NCI-H446 treated with DMSO at 0.1 percent for 48 hours (cell line): ENCODE data around the gene FAN1.
A peak's percentile ranks its signal among the peaks of the same experiment; 100 is the strongest.
"Not testable (repeated sequence)": the region's sequence is repeated elsewhere in the genome, so short reads cannot be mapped to it uniquely, and the experiment has no call there.

Experiments
- DNase-seq: peaks from one replicate; lab custom pipeline; 2025; lab: John Stamatoyannopoulos, UW

Gene FAN1

DNA sequence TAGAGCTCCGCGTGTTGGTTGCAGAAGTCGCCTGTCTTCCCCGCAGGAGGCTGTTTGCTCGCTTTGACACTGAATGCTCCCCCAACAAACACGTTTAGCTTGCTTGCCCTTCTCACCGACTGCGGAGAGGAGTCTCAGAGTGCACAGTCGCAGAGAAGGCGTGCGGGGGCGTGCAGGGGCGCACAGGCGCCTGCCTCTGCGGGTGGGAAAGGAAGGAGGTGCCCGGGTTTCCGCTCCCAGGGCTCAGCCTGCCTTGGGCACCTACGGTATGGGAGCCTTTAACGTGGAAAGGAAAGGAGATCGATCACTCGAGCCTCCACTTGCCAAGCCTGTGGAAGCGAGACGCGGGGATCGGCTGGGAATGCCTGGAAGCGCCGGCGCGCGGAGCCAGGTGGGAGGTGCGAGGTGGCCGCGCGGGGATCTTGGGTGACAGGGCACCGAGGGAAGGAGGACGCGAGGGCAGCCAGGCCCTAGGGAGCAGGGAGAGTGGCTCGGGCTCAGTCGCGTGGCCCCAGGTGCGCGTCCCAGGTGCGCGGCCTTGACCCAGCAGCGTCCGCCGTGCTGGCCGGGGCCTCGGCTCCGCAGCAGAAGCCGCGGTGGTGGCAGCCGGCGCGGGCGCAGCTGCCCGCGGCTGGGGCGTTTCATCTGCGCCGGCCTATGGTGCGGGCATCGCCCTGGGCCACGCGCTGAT, at the start of gene FAN1:
TSS of gene FAN1 (plus strand) at position 419 of the 691 bp plus-strand sequence. CDS start 749 bp downstream, outside the sequence.
- DNase-seq, result peak; percentile 53

DNA sequence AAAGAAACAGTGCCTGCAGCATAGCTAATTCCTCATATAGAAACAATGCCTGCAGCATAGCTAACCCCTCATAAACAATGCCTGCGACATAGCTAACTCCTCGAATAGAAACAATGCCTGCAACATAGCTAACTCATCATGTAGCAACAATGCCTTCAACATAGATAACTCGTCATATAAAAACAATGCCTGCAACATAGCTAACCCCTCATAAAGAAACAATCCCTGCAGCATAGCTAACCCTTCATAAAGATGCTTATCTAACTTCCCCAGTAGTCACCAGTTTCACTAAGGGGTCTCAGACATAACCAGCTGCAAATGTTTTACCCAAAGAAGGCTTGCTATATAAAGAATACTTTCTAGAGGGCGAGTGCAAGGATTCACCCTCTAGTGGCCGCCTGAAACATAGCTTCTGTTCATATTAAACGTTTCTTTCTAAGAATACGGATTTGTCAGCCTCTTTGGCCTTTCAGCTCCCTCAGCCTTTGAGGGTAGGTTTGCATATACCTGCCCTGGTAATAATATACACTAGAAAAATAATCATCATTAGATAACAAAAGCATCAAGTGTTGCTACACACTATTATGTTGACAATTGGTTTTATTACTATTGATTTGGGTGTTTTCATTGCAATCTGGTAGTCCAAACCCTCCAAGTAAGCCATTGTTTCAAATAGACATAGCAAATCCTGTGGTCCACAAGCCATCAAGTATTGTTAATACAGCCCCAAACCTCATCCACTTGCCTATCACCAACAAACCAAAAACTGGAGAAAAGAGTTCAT, 44.4 kb upstream of the FAN1 start:
- DNase-seq, result no peak

DNA sequence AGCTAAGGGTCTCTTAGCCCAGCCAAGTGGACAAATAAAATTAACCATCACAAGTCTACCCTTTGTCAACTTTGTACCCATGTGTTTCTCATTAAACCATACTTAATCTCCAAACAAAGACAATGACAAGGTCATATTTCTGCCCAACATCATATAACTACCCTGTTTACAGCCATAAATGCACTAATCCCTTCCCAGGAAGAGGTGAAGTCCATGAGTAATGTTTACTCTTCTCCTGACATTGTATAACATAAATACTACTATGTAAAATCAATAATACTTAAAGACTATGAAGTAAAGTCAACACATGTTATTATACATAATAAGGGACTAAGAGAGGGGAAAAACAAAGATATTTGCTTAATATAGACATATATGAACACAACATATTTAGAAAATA, 38.5 kb upstream of the FAN1 start:
- DNase-seq, result no peak

DNA sequence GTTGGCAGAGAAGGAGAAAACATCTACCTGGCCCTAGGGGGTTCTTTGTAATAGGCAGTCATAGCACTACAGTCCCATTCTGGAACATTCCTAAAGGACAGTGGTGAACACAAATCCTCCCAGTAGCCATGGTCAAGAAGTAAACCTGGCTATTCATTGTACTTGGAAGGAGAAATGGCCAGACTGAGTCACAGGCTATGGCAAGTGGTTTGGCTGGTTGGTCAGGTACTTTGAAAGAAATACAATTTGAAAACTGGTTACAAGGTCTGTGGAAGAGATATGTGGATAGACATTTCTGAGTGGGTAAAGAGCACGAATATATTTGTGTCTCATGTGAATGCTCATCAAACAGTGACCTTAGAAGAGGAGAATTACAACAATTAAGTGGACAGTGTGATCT, 33.0 kb upstream of the FAN1 start:
- DNase-seq, result no peak

DNA sequence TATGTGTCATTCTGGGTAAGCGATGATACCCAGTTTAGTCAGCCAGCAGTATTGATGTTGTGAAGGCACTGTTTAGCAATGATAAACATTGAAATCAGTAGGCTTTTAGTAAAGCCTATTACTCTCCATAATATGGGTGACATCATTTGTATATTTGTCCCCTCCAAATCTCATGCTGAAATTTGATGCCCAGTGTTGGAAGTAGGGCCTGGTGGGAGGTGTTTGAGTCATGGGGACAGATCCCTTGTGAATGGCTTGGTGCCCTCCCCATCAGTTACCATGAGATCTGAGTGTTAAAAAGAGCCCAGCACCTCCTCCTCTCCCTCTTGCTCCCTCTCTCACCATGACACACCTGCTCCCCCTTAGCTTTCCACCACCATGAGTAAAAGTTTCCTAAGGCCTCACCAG, 31.4 kb upstream of the FAN1 start:
- no peak for DNase-seq

DNA sequence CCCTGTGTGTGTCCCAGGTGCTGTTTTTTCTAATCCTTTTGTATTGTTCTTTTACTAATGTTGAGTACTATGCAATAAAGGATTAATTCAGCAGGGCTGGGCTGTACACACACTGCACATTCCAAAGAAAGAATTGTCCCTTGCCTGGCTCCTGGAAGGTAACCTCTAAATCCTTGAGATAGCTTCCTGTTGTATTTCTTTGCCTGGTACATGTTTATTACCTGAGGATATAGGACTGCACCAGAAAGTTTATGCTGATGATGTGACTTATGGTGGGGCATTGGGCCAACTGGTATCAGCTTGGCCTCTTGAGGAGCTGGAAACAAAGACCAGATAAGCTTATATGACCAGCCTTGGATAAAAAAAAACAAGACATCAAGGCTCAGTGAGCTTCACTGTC, 26.6 kb upstream of the FAN1 start:
- DNase-seq, result no peak

DNA sequence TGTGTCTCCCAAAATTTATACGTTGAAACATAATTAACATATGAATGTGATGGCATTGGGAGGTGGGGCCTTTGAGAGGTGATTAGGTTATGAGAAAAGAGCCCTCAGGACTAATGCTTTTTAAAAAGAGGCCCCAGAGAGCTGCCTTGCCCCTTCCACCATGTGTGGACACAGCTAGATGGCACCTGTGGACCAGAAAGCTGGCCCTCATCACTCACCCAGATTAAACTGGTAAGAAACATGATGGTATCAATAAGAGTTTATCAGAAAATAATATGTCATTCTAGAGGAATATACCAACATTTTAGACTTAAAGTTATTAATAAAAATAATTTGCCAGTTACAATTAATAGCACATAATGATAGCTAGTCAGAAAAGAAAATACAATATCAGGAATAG, 25.2 kb upstream of the FAN1 start:
- no peak for DNase-seq

DNA sequence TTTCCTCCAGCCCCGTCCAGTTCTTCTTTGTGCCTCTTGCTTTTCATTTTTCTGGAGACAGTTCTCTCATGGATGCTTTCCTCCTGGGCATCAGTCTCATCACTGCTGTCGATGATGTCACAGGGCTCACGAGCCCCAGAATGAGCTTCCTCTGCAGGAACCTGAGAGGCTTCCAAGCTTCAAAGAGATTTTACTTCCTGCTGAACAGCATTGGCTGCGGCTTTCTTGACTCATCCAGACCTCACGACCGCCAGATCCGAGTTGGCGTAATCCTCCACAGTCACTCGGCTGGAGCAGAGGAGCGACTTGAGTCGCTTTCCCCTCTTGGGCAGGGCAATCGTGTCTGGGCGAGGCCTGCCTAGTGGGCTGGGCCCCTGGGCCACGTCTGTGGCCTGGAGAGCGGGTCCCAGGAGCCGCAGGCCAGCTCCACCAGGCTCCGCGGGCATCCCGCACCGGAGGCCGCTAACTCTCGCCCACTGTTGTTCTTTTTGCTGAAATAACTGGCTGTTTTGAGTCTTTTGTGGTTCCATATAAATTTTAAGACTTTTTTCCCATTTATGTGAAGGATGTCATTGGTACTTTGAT, 20.8 kb upstream of the FAN1 start:
- no peak for DNase-seq

DNA sequence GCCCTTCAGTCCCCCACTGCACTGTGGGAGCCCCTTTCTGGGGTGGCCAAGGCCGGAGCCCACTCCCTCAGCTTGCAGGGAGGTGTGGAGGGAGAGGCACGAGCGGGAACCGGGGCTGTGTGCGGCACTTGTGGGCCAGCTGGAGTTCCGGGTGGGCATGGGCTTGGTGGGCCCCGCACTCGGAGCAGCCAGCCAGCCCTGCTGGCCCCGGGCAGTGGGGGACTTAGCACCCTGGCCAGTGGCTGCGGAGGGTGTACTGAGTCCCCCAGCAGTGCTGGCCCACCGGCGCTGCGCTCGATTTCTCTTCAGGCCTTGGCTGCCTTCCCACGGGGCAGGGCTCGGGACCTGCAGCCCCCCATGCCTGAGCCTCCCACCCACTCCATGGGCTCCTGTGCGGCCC, 20.0 kb upstream of the FAN1 start:
- not testable (repeated sequence) for DNase-seq

DNA sequence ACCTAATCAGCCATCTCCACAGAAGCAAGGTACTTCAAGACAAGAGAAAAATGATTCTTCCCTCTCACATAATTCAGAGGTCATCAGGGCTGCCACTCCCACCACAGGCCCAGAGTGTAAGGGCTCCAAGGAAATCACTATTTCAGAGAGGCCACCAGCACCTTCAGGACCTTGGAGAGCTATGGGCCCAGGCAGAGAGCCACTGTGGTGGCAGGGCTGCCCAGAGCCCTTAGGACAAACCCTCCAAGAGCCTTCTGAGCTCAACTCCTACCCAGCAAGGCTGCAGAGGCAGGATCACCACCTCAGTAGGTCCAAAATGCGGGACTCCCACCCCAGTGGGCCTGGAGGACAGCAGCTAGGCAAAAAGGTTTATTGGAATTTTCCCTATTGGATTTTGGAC, 17.9 kb upstream of the FAN1 start:
- no peak for DNase-seq

DNA sequence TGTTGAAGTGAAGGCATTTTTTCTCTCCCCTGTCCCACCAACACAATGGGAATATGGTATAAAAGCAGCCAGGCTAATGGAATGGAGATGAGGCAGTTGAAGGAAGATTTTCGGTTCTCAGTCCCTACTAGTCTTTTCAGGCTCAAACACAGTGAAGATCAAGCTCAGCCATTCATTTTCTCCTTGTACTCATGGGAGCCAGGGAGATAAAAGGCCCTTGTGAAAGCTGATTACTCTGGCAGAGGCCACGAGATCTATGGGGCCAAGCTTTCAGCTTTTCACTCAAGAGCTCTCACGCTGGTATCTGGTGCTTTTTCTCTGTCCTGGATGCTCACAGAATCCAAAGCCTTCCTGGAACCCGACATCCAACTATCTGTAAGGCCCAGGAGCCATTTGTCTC, 14.5 kb upstream of the FAN1 start:
- DNase-seq, result no peak

DNA sequence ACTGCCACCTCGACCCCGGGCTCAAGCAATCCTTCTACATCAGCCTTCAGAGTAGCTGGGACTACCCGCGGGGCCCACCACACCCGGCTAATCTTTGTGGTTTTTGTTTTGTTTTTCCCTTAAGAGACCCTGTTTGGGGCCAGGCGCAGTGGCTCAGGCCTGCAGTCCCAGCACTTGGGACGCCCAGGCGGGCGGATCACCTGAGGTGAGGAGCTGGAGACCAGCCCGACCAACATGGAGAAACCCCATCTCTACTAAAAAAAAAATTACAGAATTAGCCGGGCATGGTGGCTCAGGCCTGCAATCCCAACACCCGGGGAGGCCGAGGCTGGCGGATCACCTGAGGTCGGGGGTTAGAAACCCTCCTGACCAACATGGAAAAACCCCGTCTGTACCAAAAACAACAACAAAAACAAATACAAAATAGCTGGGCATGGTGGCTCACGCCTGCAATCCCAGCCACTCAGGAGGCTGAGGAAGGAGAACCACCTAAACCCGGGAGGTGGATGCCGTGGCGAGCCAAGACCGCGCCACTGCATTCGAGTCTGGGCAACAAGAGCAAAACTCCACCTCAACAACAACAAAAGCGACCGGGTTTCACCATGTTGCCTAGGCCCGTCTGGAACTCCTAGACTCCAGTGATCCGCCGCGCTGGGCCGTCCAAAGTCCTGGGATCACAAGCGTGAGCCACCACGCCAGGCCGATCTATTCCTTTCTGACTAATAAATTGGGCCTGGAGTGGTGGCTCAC, 8.1 kb upstream of the FAN1 start:
- no peak for DNase-seq

DNA sequence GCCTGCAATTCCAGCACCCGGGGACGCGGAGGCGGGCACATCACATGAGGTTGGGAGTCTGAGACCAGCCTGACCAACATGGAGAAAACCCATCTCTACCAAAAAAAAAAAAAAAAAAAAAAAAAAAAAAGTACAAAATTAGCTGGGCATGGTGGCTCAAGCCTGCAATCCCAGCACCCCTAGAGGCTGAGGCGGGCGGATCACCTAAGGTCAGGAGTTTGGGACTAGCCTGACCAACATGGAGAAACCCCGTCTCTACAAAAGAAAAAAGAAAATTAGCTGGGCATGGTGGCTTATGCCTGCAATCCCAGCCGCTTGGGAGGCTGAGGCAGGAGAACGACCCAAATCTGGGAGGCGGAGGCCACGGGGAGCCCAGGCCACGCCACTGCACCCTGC, 7.5 kb upstream of the FAN1 start:
- DNase-seq, result no peak

DNA sequence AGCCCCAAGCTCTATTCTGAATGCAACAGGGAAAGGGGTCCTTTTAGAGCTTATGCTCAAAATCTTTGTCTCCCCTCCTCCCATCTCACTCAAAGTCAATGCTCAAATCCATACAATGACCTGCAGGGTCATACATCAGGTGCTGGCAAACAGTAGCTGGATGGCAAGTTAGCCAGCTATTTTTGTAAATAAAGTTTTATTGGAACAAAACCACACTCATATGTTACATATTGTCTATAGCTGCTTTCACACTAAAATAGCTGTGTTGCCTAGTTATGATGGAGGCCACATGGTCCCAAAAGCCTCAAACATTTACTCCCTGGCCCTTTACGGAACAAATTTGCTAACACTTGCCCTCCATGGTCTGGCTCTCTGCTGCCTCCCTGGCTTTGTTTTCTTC, 1.8 kb upstream of the FAN1 start:
- DNase-seq, result no peak

DNA sequence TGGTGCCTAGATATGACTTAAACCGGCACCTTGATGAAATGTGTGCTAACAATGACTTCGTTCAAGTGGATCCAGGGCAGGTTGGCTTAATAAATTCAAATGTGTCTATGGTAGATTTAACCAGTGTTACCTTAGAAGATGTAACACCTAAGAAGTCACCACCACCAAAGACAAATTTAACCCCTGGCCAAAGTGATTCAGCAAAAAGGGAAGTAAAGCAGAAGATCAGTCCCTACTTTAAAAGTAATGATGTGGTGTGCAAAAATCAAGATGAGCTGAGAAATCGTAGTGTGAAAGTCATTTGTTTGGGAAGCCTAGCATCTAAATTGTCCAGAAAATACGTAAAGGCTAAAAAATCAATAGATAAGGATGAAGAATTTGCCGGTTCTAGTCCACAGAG, 1.1 kb downstream of the FAN1 start:
- no peak for DNase-seq

DNA sequence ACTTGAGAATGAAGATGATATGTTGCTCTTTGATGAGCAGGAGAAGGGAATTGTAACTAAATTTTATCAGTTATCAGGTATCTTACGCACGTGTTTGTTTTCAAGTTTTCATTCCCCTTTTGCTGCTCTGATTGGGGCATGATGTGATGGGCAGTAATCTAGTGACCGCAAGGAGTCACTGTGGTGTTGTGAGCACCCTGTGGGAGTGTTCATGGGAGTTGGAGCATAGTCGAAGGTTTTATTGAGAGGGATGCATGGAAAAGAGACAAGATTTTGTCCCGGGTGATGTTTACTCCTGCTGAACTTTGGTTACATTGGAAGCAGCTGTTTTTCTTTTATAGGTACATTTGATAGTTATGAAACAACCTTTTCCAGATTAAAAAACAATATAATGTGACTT, 2.1 kb downstream of the FAN1 start:
- DNase-seq, result no peak

DNA sequence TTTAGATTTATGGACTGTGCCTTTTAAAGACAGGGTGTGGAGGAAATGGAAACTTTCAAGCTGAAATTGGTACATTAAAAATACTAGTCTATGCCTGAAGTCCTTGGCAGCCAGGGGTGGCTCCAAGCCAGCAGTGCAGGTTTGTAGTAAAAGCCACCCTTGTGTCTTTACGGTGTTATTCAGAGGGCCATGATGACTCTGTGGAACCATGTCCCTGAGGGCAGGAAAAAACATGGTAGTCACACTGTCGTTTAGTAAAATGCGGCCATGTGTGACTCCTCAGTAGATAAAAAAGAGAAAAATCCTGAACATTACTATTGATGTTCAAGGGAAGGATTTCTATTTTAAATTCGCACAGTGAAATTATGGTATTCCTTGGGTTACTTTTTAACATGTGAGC, 2.7 kb downstream of the FAN1 start:
- no peak for DNase-seq

DNA sequence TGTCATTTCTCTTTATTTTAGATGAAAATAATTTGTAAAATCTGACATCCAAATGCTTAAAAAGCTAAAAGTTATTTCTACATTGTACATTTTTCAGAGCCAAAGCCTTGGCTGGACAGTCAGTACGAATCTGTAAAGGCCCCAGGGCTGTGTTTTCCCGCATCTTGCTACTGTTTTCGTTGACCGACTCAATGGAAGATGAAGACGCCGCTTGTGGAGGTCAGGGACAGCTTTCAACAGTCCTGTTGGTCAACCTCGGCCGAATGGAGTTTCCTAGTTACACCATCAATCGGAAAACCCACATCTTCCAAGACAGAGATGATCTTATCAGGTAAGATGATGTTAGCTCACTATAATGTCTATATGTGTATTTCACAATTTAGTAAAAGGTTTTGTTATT, 10.0 kb downstream of the FAN1 start:
- DNase-seq, result no peak

DNA sequence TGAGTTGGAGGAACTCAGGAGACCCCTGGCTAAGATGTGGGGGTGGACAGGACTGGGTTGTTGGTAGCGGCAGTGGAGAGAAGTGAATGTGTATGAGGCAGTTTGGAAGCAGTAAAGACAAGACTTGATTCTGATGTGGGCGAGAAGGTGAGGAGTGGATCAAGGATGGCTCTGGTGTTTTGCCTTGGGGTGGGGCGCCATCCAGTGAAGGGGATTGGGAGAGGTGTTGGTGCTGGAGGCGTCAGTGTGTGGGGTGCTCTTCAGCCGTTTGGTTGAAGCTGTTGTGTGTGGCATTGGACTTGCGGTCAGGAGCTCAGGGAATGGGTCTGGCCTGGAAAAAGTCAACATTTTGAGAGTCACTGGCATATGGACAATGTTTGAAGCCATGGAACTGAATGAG, 13.3 kb downstream of the FAN1 start:
- DNase-seq, result no peak

DNA sequence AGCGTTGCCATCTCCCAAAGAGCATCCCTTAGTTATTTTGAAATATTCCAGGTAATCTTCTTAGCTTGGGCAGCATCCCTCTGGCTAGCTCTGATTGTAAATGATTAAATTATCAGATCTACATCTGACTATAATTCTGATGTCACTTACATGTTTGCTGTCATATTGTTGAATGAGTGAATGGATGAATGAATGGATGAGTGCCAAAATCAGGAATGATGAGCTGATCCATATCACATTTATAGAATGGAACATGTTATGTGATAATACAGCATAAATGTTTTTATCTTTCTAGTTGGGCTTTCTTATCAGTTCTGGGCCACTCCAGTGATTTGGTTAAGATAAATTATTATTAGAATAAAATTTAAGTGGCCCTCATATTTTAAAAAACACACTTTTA, 14.0 kb downstream of the FAN1 start:
- no peak for DNase-seq

DNA sequence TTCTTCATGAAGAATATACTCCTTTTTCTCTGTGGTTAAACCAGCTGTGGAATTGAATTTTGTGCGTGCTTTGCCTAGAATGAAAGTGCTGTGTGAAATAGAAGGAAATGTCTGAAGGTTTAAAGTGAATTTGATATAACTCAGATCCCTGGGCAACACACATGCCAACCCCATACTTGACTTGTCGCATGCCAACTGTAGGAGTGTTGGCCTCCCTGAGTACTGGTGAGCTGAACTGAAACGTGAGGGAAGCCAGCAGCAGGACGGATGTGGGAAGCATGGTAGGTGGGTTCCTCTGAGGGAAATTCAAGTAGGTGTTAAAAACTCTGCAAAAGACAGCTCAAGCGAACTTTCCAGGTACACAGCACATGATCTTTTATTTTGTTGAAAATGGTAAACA, 14.7 kb downstream of the FAN1 start:
- no peak for DNase-seq

DNA sequence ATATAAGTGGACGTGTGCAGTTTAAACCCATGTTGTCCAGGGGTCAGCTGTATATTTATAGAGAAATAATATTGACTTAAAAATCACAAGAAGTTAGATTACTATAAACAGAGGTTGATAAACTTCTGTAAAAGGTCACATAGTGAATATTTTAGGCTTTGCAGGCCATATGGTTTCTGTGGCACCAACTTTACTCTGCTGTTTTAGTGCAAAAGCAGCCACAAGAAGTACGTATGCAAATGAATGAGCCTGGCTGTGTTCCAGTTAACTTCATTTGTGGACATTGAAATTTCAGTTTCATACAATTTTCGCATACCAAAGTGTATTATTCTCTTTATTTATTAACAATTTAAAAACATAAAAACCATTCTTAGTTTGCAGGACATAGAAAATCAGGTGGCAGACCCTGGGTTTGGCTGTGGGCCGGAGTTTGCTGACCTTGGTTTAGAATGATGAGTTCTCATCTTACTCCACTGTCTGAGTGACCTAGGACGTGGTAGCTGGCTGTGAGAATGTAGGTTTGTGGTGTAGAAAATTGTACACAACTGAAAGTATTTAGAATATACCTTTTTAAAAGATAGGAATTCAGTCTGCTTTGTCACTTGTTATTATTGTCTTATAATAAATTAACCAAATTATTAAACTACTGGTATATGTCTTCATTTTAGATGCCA, 16.3 kb downstream of the FAN1 start:
- no peak for DNase-seq
